Measurements from ENCODE around the gene OSCAR.
"Not testable (repeated sequence)": the region's sequence is repeated elsewhere in the genome, so short reads cannot be mapped to it uniquely, and the experiment has no call there.

Gene OSCAR

GRCh38 chr19:54105796-54106195, 5.2 kb upstream of the OSCAR start:
- no peaks in the 10 kb centered on the region for H3K27me3 ChIP-seq (replicated peaks; ENCODE audit: control insufficient read depth, insufficient read depth, low read length, poor library complexity, severe bottlenecking)
- no peak for DNase-seq
- no peaks in the 10 kb centered on the region for H3K9me3 ChIP-seq (ENCODE audit: control insufficient read depth, low read length)
- no peak overlapping the region for H3K27ac ChIP-seq (ENCODE audit: insufficient read depth, low read length, poor library complexity, severe bottlenecking)
- no peak overlapping the region for H3K4me3 ChIP-seq (ENCODE audit: insufficient read depth, low read depth, low read length, poor library complexity, severe bottlenecking)
- H3K36me3 ChIP-seq (ENCODE audit: control insufficient read depth, insufficient read depth, low read length) = peaks cover 48% of the 10 kb centered on the region
- peaks cover 4% of the 10 kb centered on the region for H3K4me1 ChIP-seq (ENCODE audit: control insufficient read depth, insufficient read depth, low read length, poor library complexity, severe bottlenecking)

GRCh38 chr19:54104998-54105715, 4.6 kb upstream of the OSCAR start:
- Histone ChIP-seq H3K9me3 (ENCODE audit: control insufficient read depth, low read length) (no peaks in the 10 kb centered on the region), H3K4me3 (ENCODE audit: insufficient read depth, low read depth, low read length, poor library complexity, severe bottlenecking) (no peak overlapping the region), H3K36me3 (ENCODE audit: control insufficient read depth, insufficient read depth, low read length) (peaks cover 41% of the 10 kb centered on the region), H3K4me1 (ENCODE audit: control insufficient read depth, insufficient read depth, low read length, poor library complexity, severe bottlenecking) (peaks cover 4% of the 10 kb centered on the region), H3K27me3 (replicated peaks; ENCODE audit: control insufficient read depth, insufficient read depth, low read length, poor library complexity, severe bottlenecking) (no peaks in the 10 kb centered on the region), H3K27ac (ENCODE audit: insufficient read depth, low read length, poor library complexity, severe bottlenecking) (no peak overlapping the region)
- no peak for DNase-seq

GRCh38 chr19:54102421-54103169, 2.0 kb upstream of the OSCAR start, which contains the start of gene NDUFA3:
NDUFA3 (plus strand) TSS chr19:54102855; CDS start chr19:54102879, 24 bp downstream.
- DNase-seq = peak; percentile 96 to 98 (median 96)
- Histone ChIP-seq H3K27ac (ENCODE audit: insufficient read depth, low read length, poor library complexity, severe bottlenecking) (peak within 1 kb of the TSS; percentile 69), H3K4me1 (ENCODE audit: control insufficient read depth, insufficient read depth, low read length, poor library complexity, severe bottlenecking) (peaks cover 4% of the 10 kb centered on the region)

DNA sequence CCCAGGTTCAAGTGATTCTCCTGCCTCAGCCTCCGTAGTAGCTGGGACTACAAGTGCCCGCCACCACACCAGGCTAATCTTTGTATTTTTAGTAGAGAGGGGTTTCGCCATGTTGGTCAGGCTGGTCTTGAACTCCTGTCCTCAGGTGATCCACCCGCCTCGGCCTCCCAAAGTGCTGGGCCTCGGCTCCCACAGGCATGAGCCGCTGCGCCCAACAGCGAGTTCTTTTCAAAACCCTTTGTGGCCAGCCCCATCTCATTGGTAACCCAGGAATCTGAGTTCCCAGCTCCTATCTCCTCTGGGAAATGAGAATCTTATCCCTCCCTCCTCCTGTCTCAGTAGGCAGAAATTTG, 724 bp downstream of the OSCAR start:
- H3K4me3 ChIP-seq (ENCODE audit: insufficient read depth, low read depth, low read length, poor library complexity, severe bottlenecking); H3K9me3 ChIP-seq (ENCODE audit: control insufficient read depth, low read length); DNase-seq; H3K27ac ChIP-seq (ENCODE audit: insufficient read depth, low read length, poor library complexity, severe bottlenecking); H3K27me3 ChIP-seq (replicated peaks; ENCODE audit: control insufficient read depth, insufficient read depth, low read length, poor library complexity, severe bottlenecking); H3K36me3 ChIP-seq (ENCODE audit: control insufficient read depth, insufficient read depth, low read length): not testable (repeated sequence)
- peaks cover 16% of the 10 kb centered on the region for H3K4me1 ChIP-seq (ENCODE audit: control insufficient read depth, insufficient read depth, low read length, poor library complexity, severe bottlenecking)

More at GRCh38 chr19:54102421-54103169, 2.0 kb upstream of the OSCAR start, which contains the start of gene NDUFA3:
- H3K36me3 ChIP-seq (ENCODE audit: control insufficient read depth, insufficient read depth, low read length) = peaks cover 16% of the 10 kb centered on the region
- H3K27me3 ChIP-seq (replicated peaks; ENCODE audit: control insufficient read depth, insufficient read depth, low read length, poor library complexity, severe bottlenecking) = no peaks in the 10 kb centered on the region
- H3K9me3 ChIP-seq (ENCODE audit: control insufficient read depth, low read length) = no peaks in the 10 kb centered on the region
- peak within 1 kb of the TSS; percentile 84 for H3K4me3 ChIP-seq (ENCODE audit: insufficient read depth, low read depth, low read length, poor library complexity, severe bottlenecking)

GRCh38 chr19:54099190-54099902, 1.3 kb downstream of the OSCAR start:
- no peak overlapping the region for H3K4me3 ChIP-seq (ENCODE audit: insufficient read depth, low read depth, low read length, poor library complexity, severe bottlenecking)
- DNase-seq = no peak
- no peak overlapping the region for H3K27ac ChIP-seq (ENCODE audit: insufficient read depth, low read length, poor library complexity, severe bottlenecking)
- H3K36me3 ChIP-seq (ENCODE audit: control insufficient read depth, insufficient read depth, low read length) = no peaks in the 10 kb centered on the region
- no peaks in the 10 kb centered on the region for H3K9me3 ChIP-seq (ENCODE audit: control insufficient read depth, low read length)
- H3K27me3 ChIP-seq (replicated peaks; ENCODE audit: control insufficient read depth, insufficient read depth, low read length, poor library complexity, severe bottlenecking) = no peaks in the 10 kb centered on the region
- H3K4me1 ChIP-seq (ENCODE audit: control insufficient read depth, insufficient read depth, low read length, poor library complexity, severe bottlenecking) = peaks cover 16% of the 10 kb centered on the region

- Histone ChIP-seq H3K4me3 (ENCODE audit: insufficient read depth, low read depth, low read length, poor library complexity, severe bottlenecking) (no peak overlapping the region), H3K4me1 (ENCODE audit: control insufficient read depth, insufficient read depth, low read length, poor library complexity, severe bottlenecking) (peaks cover 12% of the 10 kb centered on the region), H3K27me3 (replicated peaks; ENCODE audit: control insufficient read depth, insufficient read depth, low read length, poor library complexity, severe bottlenecking) (no peaks in the 10 kb centered on the region), H3K27ac (ENCODE audit: insufficient read depth, low read length, poor library complexity, severe bottlenecking) (no peak overlapping the region), H3K9me3 (ENCODE audit: control insufficient read depth, low read length) (no peaks in the 10 kb centered on the region), H3K36me3 (ENCODE audit: control insufficient read depth, insufficient read depth, low read length) (no peaks in the 10 kb centered on the region)
- DNase-seq = no peak
Observed at GRCh38 chr19:54096617-54097106, 3.9 kb downstream of the OSCAR start.

GRCh38 chr19:54095859-54096616, 4.6 kb downstream of the OSCAR start:
- not testable (repeated sequence) for H3K27me3 ChIP-seq (replicated peaks; ENCODE audit: control insufficient read depth, insufficient read depth, low read length, poor library complexity, severe bottlenecking); H3K36me3 ChIP-seq (ENCODE audit: control insufficient read depth, insufficient read depth, low read length); H3K9me3 ChIP-seq (ENCODE audit: control insufficient read depth, low read length); H3K27ac ChIP-seq (ENCODE audit: insufficient read depth, low read length, poor library complexity, severe bottlenecking)
- Histone ChIP-seq H3K4me1 (ENCODE audit: control insufficient read depth, insufficient read depth, low read length, poor library complexity, severe bottlenecking) (peaks cover 12% of the 10 kb centered on the region), H3K4me3 (ENCODE audit: insufficient read depth, low read depth, low read length, poor library complexity, severe bottlenecking) (peak overlapping the region; percentile 37)
- DNase-seq = peak; percentile 18 to 31 (median 28)

DNA sequence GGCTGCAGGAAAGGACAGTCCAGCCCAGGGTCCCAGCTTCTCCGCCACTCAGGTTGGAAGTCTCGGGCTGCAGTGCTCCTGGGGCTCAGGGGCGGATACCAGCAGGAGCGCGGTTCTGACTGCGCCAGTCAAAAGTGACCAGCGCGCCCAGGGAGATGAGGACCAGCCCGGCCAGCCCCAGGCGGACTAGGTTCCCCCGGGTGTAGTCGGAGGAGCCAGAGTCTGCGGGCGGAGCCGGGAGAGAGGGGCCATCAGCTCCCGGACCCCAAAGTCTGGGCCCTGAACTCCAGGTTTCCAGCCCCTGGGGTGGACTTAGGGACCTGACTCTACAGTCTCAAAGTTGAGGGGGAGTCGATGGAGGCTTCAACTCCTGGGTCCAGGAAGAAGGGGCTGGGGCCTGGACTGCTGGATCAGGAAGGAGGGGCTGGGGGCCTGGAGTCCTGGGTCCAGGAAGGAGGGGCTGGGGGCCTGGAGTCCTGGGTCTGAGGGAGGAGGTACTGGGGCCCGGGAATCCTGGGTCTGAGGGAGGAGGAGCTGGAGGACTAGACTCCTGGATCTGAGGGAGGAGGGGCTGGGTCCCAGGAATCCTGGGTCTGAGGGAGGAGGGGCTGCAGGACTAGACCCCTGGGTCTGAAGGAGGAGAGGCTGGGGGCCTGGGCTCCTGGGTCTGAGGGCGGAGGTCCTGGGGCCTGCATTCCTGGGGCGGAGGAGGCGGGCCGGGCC, 5.3 kb downstream of the OSCAR start:
- Histone ChIP-seq H3K4me3 (ENCODE audit: insufficient read depth, low read depth, low read length, poor library complexity, severe bottlenecking) (peak overlapping the region; percentile 37), H3K27me3 (replicated peaks; ENCODE audit: control insufficient read depth, insufficient read depth, low read length, poor library complexity, severe bottlenecking) (no peaks in the 10 kb centered on the region), H3K4me1 (ENCODE audit: control insufficient read depth, insufficient read depth, low read length, poor library complexity, severe bottlenecking) (peaks cover 12% of the 10 kb centered on the region), H3K9me3 (ENCODE audit: control insufficient read depth, low read length) (no peaks in the 10 kb centered on the region), H3K27ac (ENCODE audit: insufficient read depth, low read length, poor library complexity, severe bottlenecking) (no peak overlapping the region), H3K36me3 (ENCODE audit: control insufficient read depth, insufficient read depth, low read length) (no peaks in the 10 kb centered on the region)
- DNase-seq = no peak

GRCh38 chr19:54094426-54095000, 6.1 kb downstream of the OSCAR start:
- DNase-seq = no peak
- H3K4me1 ChIP-seq (ENCODE audit: control insufficient read depth, insufficient read depth, low read length, poor library complexity, severe bottlenecking) = peaks cover 12% of the 10 kb centered on the region
- no peak overlapping the region for H3K27ac ChIP-seq (ENCODE audit: insufficient read depth, low read length, poor library complexity, severe bottlenecking)
- H3K36me3 ChIP-seq (ENCODE audit: control insufficient read depth, insufficient read depth, low read length) = no peaks in the 10 kb centered on the region
- H3K27me3 ChIP-seq (replicated peaks; ENCODE audit: control insufficient read depth, insufficient read depth, low read length, poor library complexity, severe bottlenecking) = no peaks in the 10 kb centered on the region
- H3K4me3 ChIP-seq (ENCODE audit: insufficient read depth, low read depth, low read length, poor library complexity, severe bottlenecking) = no peak overlapping the region
- no peaks in the 10 kb centered on the region for H3K9me3 ChIP-seq (ENCODE audit: control insufficient read depth, low read length)

Data from effector memory CD4-positive, alpha-beta T cell (primary cell).